Stimulated activated CD4-positive, alpha-beta T cell treated with anti-CD3 and anti-CD28 coated beads, Interleukin-15, amount 100 ng/mL, for 48 hours (primary cell): ENCODE data around the gene ZFYVE9.

Experiments used
- DNase-seq, 2 donors: peaks; one replicate each; pipeline ENCODE4 v3.0.0-alpha.2; 2020; ENCODE audit warnings: low read depth in 2 of 2

Gene ZFYVE9

DNA sequence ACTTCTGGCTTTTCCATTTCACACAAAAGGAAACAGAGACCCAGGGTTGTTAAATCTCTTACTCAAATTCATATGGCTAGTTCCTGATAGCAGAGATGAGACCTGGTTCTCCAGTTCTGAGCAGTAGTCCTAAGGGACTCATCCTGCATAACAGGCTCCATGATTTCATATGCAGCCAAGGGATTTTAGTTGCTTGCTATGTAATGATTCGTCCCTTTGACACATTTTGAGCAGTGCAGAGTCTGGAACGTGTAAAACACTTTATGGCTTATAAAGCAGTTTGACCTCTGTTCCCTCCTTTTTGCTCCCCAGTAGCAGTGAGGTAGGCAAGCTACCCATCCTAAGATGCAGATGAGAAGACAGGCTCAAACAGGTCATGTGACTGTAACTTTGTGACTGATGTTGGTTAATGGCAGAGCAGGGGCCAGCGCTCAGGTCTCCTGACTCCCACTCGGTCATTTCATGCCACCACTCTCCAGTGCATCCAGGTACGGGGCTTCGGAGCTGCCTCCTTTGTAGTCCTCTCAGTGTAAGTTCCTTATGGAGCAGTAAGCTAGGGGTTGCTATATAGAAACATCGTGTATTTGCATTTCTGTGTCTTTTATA, 199.9 kb downstream of the ZFYVE9 start:
- no peak for DNase-seq

DNA sequence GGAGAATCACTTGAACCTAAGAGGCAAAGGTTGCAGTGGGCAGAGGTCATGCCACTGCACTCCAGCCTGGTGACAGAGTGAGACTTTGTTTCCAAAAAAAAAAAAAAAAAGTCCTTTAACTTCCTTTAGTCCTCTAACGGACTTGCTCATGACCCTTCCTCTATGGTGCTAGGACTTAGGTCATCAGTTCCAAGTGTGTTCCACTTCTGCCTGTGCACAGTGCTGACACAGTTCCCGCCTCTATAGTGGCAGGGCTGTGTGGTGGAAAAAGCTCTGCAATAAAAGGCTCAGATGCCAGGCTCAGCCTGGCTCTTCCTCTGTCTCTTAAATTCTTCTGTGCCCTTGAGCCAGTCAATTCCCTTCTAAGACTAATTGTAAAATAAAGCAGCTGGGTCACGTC, 202.1 kb downstream of the ZFYVE9 start:
- no peak for DNase-seq

DNA sequence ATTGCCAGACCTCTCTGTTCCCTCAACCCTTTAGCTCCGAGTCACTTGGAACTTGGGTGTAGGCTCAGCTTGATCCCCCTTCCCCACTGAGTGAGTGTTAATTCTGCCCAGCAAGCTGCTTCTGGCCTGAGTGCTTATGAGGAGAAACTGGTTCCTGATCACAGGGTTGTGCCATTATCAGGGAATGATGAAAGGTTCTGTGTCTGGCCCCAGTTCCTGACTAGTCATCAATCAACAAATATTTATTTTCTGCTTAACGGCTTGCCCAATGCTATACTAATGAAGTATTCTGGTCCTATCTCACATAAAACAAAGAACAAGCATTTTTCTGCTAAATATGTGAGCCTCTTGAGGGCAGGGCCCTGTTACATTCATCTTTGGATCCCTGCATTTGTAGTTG, 203.4 kb downstream of the ZFYVE9 start:
- DNase-seq: no peak

DNA sequence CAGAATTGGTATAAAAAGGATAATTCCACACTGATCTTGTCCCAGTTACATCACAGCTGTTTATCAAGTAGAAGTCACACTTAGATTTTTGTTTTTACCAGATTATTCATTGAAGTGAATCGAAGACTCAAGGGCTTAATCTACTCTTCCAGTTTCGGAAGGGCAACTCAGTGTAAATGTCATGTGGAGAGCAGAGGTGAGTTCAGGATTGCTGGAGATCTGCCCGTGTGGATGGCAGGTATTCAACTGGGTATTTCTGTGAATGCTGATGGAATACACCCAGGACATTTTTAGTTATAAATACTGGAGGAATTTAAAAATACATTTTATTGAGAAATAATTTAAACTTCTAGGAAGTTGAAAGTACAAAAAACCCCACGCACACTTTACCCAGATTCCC, 204.8 kb downstream of the ZFYVE9 start:
- DNase-seq: no peak

DNA sequence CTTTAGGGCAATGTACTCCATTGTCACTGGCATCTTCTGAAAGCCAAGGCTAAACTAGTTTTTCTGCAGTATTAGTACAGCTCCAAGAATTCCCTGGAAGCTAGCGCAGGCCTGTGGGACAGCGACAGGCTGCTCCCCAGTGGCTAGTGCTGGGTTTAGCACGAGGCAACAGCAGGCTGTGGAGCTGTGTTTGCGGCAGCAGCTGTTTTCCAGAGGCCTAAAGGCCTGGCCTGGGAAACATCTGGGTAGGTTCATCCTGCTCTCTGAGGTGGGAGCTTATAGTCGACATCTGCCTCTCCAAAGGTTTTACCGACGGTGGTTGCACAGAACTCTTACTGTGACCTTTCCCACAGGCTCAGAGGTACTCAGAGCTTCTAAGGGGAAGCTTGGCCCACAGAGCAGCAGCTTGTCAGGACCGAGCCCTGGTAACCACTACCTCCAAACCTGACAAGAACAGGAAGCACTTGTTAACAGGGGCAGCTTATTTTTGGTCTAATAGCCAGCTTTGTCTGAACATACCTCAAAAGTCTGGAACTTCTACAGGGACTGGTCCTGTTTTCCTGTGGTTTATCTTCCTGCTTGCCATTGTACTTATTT, 206.9 kb downstream of the ZFYVE9 start:
- DNase-seq: no peak

DNA sequence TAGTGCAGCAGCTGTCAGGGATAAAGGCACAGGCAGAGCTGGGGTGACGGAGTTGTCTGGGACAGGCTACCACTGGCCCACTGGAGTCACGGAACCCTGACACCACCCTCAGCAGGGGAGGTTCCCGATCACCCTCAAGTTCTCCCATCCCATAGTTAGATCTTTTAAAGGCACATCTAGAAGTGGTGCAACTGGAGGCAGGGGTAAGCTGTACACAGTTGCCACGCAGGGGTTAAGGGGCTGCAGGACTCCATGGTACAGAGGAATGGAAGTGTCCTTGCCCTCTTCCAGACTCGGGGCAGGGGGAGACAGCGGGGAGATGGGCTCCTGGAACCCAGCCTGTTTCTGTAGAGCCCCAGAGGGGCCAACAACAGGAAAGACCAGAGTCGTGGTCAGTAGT, 210.8 kb downstream of the ZFYVE9 start:
- no peak for DNase-seq

DNA sequence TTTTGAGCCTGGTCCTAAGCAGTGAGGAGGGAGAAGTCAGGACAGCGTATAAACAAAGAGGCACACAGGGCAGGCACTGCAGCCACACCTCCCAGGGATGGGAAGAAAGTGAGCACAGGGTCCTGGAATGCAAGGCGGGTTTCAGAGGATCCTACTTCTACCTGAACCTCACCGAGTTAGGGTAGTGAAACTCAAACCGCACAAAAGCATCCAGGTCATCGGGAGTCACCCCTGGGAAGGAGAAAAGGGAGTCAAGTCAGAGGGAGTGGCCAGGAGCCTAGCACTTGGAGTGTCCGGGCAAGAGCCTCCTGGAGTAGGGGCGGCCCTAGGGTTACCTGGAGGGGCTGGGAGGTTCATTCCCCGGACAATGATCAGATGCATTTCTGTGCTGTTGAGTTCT, 213.5 kb downstream of the ZFYVE9 start:
- DNase-seq: no peak

DNA sequence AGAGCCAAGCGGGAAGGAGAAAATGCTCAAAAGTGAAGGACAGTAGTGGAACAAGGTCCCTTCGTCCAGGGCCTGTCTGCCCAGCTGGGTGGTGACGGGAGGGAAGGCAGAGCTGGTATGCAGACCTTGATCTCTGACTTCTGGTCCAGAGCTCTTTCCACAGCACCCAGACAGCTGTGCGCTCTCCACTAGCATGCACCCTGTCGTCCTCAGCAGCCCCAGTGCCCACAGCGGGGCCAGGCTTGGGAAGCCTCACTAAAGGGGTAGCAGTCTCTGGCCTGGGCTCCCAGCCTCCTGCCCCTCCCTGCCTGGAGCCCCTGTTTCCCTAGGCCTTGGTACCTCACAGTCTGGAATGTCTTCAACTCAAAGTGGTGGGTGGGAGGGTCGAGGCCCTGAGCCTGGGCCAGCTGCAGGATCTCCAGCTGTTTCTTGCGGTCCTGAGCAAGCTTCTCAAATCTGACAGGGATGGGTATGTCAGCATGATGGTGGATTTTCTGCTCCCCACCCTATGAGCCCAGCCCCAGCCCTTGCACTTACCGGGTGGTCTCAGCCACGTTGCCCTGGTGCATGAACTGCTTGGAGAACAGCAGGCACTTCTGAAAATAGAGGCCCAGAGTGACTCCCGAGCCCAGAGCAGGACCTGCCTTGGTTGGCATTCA, 214.1 kb downstream of the ZFYVE9 start:
- DNase-seq: no peak

DNA sequence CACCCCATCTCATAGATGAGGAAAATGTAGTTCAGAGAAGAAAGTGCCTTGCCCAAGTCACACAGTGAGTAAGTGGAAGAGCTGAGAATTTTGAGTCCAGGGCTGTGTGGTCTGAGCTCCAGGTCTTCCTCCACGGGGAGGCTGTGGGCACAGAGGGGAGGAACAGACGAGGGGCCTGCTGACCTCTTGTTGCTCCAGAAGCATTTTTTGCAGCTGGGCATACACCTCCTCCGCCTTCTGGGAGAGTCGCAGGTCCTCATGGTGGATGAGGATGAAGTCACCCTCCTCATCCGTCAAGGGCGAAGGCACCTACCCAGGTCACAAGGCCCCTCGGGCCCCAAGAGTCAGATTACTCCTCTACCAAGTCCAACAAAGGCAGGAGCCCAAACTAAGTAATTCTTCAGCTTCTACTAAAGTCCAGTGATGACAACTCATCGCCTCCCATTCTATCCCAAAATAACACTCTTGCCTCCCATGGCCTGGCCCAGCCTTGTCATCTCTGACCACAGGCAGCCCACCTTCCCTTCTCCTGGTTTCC, 215.0 kb downstream of the ZFYVE9 start:
- no peak for DNase-seq

DNA sequence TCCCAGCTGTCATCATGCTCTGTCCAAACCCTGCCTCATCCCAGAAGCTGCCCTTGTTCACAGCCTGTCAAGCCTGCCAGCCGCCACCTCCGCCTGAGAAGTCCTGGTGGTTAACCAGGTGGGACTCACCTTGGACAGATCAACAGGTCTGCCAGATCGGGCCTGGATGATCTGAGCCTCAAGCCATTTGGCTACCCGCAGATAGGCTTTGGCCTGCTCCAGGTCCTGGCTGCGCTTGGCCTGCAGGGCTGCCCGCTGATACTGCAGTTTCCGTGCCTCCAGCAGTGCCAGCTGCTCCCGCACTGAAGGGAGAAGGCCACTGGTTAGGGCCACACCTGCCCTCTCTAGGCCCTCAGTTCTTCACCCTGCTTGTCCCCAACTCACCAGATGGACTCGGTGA, 215.5 kb downstream of the ZFYVE9 start:
- DNase-seq: no peak

DNA sequence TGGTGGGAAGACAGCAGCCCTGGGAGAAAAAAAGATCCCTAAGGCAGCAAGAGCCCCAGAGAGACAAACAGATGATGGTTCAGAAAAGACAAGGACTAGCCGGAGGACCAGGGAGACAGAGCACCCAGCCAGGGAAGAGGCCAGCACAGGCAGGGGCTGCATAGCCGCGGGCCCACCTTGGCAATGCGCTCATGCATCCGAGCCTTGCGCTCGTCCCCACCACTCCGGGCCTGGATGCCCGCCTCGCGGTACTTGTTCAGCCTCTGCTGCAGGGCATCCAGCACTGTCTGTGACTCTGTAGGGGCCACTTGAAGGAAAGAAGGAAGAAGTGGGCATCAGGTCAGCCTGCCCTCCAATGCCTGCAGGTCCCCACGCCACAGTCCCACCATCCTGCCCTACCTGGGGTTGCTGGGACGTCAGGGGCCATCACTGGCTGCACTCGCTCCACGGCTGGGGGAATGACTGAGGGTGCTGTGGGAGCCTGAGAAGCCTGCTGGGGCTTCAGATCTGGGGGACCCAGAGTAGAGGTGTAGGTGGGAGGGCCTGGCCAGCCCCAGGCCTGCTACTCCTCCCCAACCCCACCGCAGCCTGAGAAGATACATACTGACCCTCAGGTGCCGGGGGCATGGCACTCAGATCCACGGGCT, 217.1 kb downstream of the ZFYVE9 start:
- DNase-seq: no peak

DNA sequence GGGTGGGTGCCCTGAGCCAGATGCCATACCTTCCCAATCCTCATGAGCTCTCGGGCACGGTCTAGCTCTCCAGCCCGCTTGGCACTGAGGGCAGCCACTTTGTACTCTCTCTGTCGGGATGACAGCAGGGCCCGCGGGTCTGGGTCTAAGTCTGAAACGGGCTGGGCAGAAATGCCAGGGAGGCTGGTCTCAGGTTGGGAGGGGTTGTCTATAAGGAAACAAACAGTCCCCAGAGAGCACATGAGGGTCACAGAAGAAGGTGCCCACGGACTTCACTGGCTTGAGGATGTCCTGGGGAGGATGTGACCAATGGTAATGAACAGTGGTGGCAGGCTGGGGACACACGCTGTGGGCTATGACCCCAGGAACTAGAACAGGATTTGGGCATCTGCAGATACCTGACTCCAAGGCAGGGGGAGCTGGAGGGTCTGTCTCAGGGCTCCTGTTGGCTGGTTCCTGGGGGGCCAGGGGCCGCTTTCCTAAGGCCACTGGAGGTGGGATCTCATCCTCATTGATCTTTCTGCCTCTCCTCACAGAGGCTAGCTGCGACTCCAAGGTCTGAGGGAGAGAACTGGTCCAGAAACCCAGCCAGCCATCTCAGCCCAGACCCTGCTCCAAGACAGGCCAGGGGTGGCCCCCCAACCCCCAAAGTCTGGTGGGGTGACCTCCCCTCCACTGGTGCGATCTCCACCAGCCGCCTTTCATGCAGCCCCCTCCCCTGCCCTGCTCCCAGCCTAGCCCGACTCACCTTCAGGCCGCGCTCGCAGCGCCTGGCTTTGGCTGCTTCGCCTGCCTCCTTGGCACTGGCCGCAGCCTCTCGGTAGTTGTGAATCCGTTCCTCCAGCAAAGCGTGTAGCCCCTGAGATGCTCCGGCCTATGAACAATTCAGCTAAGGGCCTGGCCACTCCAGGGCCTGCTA, 218.0 kb downstream of the ZFYVE9 start:
- DNase-seq: no peak

DNA sequence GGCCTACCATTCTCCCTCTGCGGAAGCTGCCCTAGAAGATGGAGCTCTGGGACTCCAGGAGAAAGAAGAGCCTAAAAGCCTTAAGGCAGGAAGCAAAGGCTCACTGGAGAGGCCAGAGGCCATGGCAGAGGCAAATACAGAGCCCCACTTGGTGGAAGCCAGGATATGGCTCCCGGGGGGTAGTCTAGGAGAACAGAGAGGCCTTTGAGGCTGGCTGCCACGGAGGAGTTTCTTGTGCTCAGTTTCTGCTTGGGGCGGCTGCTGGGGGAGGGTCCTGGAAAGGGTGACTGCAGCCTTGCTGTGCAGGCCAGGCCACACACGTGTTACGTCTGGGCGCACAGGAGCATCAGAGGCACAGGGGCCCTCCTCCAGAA, 218.7 kb downstream of the ZFYVE9 start:
- DNase-seq: no peak

DNA sequence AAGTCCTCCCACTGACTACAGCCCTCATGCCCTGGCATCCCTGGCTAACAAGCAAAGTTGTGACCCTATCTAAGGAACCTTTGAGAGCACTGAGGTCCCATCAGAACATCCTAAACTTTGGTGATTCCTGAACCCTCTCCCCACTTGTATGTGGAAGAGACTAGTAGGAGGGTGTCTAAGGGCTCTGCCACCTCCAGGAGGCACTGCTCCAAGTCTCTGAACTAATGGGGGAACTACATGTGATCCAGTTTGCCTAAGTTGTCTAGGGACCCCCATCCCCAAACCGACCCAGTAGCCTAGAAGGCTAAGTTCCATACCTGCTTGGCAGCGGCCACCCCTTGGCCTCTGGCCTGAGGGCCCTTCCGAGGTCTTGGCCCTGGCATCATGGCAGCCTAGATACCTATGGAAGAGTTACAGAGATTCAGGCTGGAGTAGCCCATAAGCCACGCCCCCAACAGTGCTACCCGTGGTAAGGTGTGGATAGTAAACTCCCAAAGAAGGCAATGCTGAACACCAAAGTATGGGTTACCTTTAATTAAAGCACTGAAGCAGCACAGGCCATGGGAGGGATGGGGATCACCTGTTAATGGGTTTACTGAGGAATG, 222.4 kb downstream of the ZFYVE9 start:
- no peak for DNase-seq

DNA sequence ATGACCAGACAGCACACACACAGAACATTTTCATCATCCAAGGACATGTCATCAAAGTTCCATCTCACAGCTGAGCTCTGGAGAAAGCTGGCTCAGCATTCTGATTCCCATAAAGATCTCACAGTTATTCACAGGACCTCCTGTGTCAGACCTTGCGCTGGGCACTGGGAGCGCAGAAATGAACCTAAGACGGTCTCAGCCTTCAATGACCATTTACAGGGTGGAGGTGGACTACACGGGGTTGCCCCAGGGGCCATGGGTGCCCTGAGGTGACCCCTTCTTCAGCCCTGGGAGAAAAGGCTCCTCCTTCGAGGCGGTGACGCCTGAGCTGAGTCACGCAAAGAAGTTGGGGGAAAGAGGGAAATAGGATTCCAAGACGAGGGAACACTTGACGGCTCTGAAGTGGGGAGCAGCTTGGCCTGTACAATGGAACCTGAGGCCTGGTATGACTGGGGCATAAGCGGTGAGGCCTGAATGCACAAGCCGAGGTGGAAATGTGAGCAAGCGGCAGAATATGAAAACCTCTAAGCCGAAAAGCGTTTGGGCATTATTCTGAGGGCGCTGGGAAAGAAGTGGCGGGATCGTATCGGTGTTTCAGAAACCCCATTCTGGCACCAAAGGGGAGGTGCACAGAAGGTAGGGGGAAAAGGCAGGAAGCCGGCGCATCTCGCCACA, 223.3 kb downstream of the ZFYVE9 start:
- no peak for DNase-seq

DNA sequence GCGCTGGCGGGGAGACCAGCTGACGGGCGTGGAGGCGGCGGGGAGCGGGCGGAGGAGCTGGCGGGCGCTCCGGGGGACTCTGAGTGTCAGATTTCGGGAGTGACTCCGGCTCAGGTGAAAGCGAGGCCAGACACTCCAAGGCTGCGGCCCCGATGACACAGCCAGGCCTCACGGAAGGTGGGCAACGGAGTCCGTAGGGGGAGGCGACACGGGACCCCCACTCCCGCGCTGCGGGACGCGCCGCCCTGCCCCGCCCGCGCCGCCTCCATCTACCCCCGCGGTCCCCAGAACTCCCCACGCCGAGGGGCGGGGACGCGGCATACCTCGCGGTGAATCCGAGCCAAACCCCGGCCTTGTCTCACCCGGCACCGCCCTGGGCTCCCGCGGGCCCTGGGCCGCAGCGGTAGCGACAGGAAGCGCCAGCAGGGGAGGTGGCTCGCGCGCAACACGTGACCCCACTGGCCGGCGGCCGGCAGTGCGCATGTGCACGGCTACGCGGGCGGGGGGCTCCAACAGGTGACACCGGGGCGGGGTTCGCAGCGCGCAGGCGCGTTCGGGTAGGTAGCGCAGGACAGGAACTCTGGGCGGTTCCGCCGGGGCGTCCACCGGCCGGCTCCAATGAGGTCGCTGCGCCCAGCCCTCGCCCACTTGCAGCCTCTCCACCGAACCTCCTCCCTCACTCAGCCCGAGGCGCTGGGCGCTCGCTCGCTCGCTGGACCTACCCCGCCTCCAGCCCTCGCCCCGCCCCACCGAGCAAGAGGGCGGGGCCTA, 224.0 kb downstream of the ZFYVE9 start, which contains the start of gene CC2D1B:
TSS of gene CC2D1B (minus strand) at position 460 of the 771 bp plus-strand sequence. CDS start 1,585 bp downstream, outside the sequence.
- DNase-seq: peak; percentile 98

DNA sequence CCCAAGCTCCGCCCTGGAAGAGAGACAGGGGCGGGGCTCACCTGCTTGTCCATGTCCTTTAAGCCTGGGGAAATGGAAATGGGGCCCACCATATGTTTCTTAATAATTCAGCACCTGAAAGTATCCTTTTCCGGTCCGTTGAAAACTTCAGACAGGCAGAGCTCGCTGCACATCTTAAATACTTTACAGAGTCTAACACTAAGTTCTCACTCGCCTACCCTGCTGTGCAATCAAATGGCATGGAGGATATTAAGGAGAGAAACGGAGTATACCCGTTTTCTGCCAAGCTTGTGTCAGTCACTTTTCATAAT, 224.6 kb downstream of the ZFYVE9 start:
- DNase-seq: no peak

DNA sequence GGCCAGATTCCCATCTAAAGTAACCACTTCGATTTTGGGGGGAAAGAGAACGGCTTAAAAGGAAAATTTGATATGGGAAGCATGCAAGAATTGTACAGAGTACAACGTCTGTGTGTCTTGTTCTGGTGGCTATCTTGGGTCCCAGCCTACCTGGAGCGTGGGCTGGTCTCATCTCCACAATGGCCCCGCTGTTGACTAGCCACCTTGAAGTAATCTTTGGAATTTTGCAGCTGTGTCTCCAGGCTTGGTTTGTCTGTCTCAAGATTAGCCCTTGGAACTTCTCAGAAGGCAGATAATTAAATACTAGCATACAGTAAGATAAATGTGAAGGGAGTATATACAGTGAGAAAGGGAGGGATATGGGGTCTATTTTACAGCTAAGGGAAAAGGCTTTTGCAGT, 225.4 kb downstream of the ZFYVE9 start:
- no peak for DNase-seq

DNA sequence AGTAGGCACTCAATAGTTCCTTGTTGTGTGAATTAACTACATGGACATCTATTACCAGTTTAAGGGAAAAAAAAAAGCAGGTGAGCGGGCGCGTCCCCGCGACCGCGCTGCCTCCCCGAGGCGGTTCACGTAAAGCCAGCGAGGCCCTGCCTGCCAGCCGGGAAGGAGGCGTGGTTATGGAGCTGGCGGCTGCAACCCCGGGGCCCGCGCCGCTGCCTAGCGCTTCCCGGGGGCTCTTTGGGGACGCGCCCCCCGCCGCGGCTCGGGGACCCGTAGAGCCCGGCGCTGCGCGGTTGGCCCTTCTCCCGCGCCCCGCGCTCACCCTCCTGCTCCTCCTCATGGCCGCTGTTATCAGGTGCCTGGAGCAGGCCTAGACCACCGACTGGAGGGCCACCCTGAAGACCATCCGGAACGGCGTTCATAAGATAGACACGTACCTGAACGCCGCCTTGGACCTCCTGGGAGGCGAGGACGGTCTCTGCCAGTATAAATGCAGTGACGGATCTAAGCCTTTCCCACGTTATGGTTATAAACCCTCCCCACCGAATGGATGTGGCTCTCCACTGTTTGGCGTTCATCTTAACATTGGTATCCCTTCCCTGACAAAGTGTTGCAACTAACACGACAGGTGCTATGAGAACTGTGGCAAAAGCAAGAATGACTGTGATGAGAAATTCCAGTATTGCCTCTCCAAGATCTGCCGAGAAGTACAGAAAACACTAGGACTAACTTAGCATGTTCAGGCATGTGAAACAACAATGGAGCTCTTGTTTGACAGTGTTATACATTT, 226.7 kb downstream of the ZFYVE9 start:
- DNase-seq: peak; percentile 24 to 36
